ENCODE data around the gene SVEP1.
A peak's percentile ranks its signal among the peaks of the same experiment; 100 is the strongest.
"Not testable (repeated sequence)": the region's sequence is repeated elsewhere in the genome, so short reads cannot be mapped to it uniquely, and the experiment has no call there.

Gene SVEP1

GRCh38 chr9:110364451-110364850 lies 215.1 kb downstream of the SVEP1 start:
- DNase-seq (ENCODE audit: low read depth) = no peak

- not testable (repeated sequence) for DNase-seq (ENCODE audit: low read depth)
Measured at GRCh38 chr9:110358992-110359391, 220.5 kb downstream of the SVEP1 start.

- DNase-seq (ENCODE audit: low read depth) = no peak
Measured at GRCh38 chr9:110357505-110357904, 222.0 kb downstream of the SVEP1 start.

GRCh38 chr9:110356639-110357395 lies 222.7 kb downstream of the SVEP1 start:
- DNase-seq (ENCODE audit: low read depth) = no peak

- no peak for DNase-seq (ENCODE audit: low read depth)
Measured at GRCh38 chr9:110355911-110356310, 223.6 kb downstream of the SVEP1 start.

- peak; percentile 62 for DNase-seq (ENCODE audit: low read depth)
Measured at GRCh38 chr9:110351009-110351467, 228.5 kb downstream of the SVEP1 start.

- no peak for DNase-seq (ENCODE audit: low read depth)
Measured at GRCh38 chr9:110346325-110346724, 233.2 kb downstream of the SVEP1 start.

- DNase-seq (ENCODE audit: low read depth) = no peak
Measured at GRCh38 chr9:110344821-110345220, 234.7 kb downstream of the SVEP1 start.

- DNase-seq (ENCODE audit: low read depth) = peak; percentile 9
Measured at GRCh38 chr9:110343551-110343950, 236.0 kb downstream of the SVEP1 start.

GRCh38 chr9:110340306-110340705 lies 239.2 kb downstream of the SVEP1 start:
- peak; percentile 32 for DNase-seq (ENCODE audit: low read depth)

- no peak for DNase-seq (ENCODE audit: low read depth)
Measured at GRCh38 chr9:110338143-110338542, 241.4 kb downstream of the SVEP1 start.

- peak; percentile 11 for DNase-seq (ENCODE audit: low read depth)
Measured at GRCh38 chr9:110337727-110338126, 241.8 kb downstream of the SVEP1 start, which contains the start of gene TXNDC8. TXNDC8 (minus strand) TSS chr9:110337863.

GRCh38 chr9:110336363-110336762 lies 243.2 kb downstream of the SVEP1 start:
- no peak for DNase-seq (ENCODE audit: low read depth)

- DNase-seq (ENCODE audit: low read depth) = no peak
Measured at GRCh38 chr9:110334871-110335270, 244.7 kb downstream of the SVEP1 start.

GRCh38 chr9:110334183-110334582 lies 245.4 kb downstream of the SVEP1 start:
- no peak for DNase-seq (ENCODE audit: low read depth)

GRCh38 chr9:110332766-110333165 lies 246.8 kb downstream of the SVEP1 start:
- no peak for DNase-seq (ENCODE audit: low read depth)

- DNase-seq (ENCODE audit: low read depth) = peak; percentile 85
Measured at GRCh38 chr9:110330484-110331105, 248.9 kb downstream of the SVEP1 start.

- no peak for DNase-seq (ENCODE audit: low read depth)
Measured at GRCh38 chr9:110329639-110330230, 249.8 kb downstream of the SVEP1 start.

- no peak for DNase-seq (ENCODE audit: low read depth)
Measured at GRCh38 chr9:110328763-110329162, 250.8 kb downstream of the SVEP1 start.

- no peak for DNase-seq (ENCODE audit: low read depth)
Measured at GRCh38 chr9:110327716-110328115, 251.8 kb downstream of the SVEP1 start.

- DNase-seq (ENCODE audit: low read depth) = no peak
Measured at GRCh38 chr9:110323818-110324217, 255.7 kb downstream of the SVEP1 start.

- peak; percentile 60 for DNase-seq (ENCODE audit: low read depth)
Measured at GRCh38 chr9:110320651-110321445, 258.7 kb downstream of the SVEP1 start.
